IPS-NIHi11 (cell line): ENCODE measurements around the gene JMJD4.
A peak's percentile ranks its signal among the peaks of the same experiment; 100 is the strongest.

Experiments used
- DNase-seq: peaks from one replicate; pipeline ENCODE4 v3.0.0; 2012; ENCODE audit warnings: mixed read lengths, low spot score

The JMJD4 gene

GRCh38 chr1:227768640-227769039 is 33.5 kb upstream of the JMJD4 start:
- no peak for DNase-seq

GRCh38 chr1:227768125-227768439 is 33.0 kb upstream of the JMJD4 start:
- no peak for DNase-seq

- DNase-seq = no peak
These were observed 32.5 kb upstream of the JMJD4 start for GRCh38 chr1:227767401-227768124.

- no peak for DNase-seq
These were observed 31.7 kb upstream of the JMJD4 start for GRCh38 chr1:227766653-227767277.

- no peak for DNase-seq
These were observed 31.0 kb upstream of the JMJD4 start for GRCh38 chr1:227766015-227766634.

GRCh38 chr1:227765261-227766014 is 30.3 kb upstream of the JMJD4 start:
- no peak for DNase-seq

GRCh38 chr1:227764019-227764391 is 28.9 kb upstream of the JMJD4 start:
- DNase-seq = no peak

GRCh38 chr1:227763246-227764018 is 28.3 kb upstream of the JMJD4 start:
- DNase-seq = no peak

- peak; percentile 99 for DNase-seq
These were observed 27.3 kb upstream of the JMJD4 start for GRCh38 chr1:227762231-227762911.

GRCh38 chr1:227761621-227762230 is 26.6 kb upstream of the JMJD4 start:
- no peak for DNase-seq

- DNase-seq = no peak
These were observed 25.3 kb upstream of the JMJD4 start for GRCh38 chr1:227760377-227760776.

- peak; percentile 49 for DNase-seq
These were observed 24.5 kb upstream of the JMJD4 start for GRCh38 chr1:227759341-227760300.

- no peak for DNase-seq
These were observed 23.3 kb upstream of the JMJD4 start for GRCh38 chr1:227758366-227758765.

- no peak for DNase-seq
These were observed 22.7 kb upstream of the JMJD4 start for GRCh38 chr1:227757781-227758180.

- DNase-seq = no peak
These were observed 21.3 kb upstream of the JMJD4 start for GRCh38 chr1:227756172-227756959.

GRCh38 chr1:227754958-227755357 is 19.9 kb upstream of the JMJD4 start:
- no peak for DNase-seq

GRCh38 chr1:227753999-227754711 is 19.1 kb upstream of the JMJD4 start:
- DNase-seq = no peak
